ENCODE results near the gene SEMA6A. TPM values are rescaled to one million over a fixed set of nuclear protein-coding genes. Genes with fewer than 3 reads are reported as not detected.

SEMA6A gene
- polyA plus RNA-seq, 1 of the 3 experiments (the other 2 are of a cell fraction): 0.18 TPM

DNA sequence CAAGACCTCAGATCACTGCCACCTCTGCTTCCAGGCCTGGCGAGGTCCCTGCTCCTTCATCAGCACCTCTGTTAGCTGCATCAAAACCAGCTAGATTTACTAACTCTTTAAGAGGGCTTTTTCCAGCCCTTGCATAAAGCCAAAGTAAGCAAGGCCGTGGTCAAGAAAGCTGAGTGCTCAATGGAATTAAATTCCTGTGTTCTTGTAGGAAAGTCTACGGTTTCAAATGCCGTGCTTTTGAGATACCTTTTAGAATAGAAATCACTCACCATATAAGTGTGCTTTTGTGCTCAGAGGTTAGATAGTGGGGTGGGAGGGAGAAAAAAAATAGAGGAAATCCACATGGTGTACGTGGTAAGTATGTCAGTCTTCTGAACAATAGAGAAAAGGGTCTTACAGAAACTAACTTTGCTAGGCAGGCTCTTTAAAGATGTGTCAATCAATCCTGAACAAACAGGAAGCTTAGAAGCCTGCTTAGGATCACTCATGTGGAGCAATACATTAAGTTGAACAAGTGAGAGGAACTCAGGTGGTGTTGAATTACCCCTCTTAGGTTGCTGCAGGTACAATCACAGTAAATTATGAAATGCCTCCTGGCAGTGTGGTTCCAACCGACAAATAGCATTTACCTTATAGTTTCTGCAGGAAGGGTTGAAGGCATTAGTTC is 79.7 kb downstream of the SEMA6A start:
- Histone ChIP-seq H3K9ac (no peak overlapping the region), H3F3A (replicated peaks; ENCODE audit: insufficient read depth) (no peaks in the 10 kb centered on the region), H3K9me3 (no peaks in the 10 kb centered on the region), H4K20me1 (ENCODE audit: insufficient read depth) (no peaks in the 10 kb centered on the region), H3K79me2 (ENCODE audit: insufficient read depth) (no peaks in the 10 kb centered on the region), H3K9me2 (no peaks in the 10 kb centered on the region), H3K4me3 (ENCODE audit: low read depth in 2 of 2, low read length in 1 of 2) (no peak overlapping the region), H3K36me3 (replicated peaks in 1 of 2; ENCODE audit: control insufficient read depth in 1 of 2, insufficient read depth in 2 of 2, low read length in 1 of 2) (peaks cover 0 to 3% of the 10 kb centered on the region in 2 experiments), H3K4me1 (ENCODE audit: control insufficient read depth in 1 of 2, insufficient read depth in 2 of 2, low read depth in 1 of 2, low read length in 1 of 2) (peaks cover 15 to 31% of the 10 kb centered on the region in 2 experiments), H3K4me2 (no peak overlapping the region), H3K27me3 (ENCODE audit: insufficient read depth) (no peaks in the 10 kb centered on the region), H3K27ac (ENCODE audit: low read depth in 2 of 2, low read length in 1 of 2) (no peak overlapping the region), H2AFZ (ENCODE audit: low read depth) (no peak overlapping the region)
- CTCF ChIA-PET: interaction anchor here (1.5 kb wide), 1 partner anchor 12 kb away, joined by 3 read pairs; no protein-coding TSS in a partner anchor
- TF ChIP-seq, protein P1, sequence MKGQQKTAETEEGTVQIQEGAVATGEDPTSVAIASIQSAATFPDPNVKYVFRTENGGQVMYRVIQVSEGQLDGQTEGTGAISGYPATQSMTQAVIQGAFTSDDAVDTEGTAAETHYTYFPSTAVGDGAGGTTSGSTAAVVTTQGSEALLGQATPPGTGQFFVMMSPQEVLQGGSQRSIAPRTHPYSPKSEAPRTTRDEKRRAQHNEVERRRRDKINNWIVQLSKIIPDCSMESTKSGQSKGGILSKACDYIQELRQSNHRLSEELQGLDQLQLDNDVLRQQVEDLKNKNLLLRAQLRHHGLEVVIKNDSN (IDR thresholded peaks at IDR 0.05; ENCODE audit: borderline replicate concordance, low read depth): no peak
- TF ChIP-seq RFX5 (IDR thresholded peaks at IDR 0.05; ENCODE audit: low read length) (no peak), MXI1 (IDR thresholded peaks at IDR 0.05; ENCODE audit: low read depth, low read length) (no peak), ELF1 (IDR thresholded peaks at IDR 0.05) (no peak), YY1 (IDR thresholded peaks at IDR 0.05; ENCODE audit: low read depth) (no peak), RXRA (IDR thresholded peaks at IDR 0.05; ENCODE audit: borderline replicate concordance, low read depth) (no peak), EZH2phosphoT487 (IDR thresholded peaks at IDR 0.05; ENCODE audit: borderline replicate concordance, low read depth) (no peak), POLR2AphosphoS5 (IDR thresholded peaks at IDR 0.05; ENCODE audit: low read depth, low read length) (no peak), EP300 (IDR thresholded peaks at IDR 0.05; ENCODE audit: borderline replicate concordance in 1 of 2, low read depth in 1 of 2, low read length in 1 of 2) (no peak), RAD21 (IDR thresholded peaks at IDR 0.05; ENCODE audit: low read length) (no peak), TEAD4 (IDR thresholded peaks at IDR 0.05; ENCODE audit: borderline replicate concordance, insufficient read depth) (no peak), GATA2 (CRISPR knock-in tag; IDR thresholded peaks at IDR 0.05) (no peak), SMC3 (IDR thresholded peaks at IDR 0.05; ENCODE audit: low read depth, low read length) (no peak), JUND (IDR thresholded peaks at IDR 0.05) (no peak)
- TF ChIP-seq, protein P2, sequence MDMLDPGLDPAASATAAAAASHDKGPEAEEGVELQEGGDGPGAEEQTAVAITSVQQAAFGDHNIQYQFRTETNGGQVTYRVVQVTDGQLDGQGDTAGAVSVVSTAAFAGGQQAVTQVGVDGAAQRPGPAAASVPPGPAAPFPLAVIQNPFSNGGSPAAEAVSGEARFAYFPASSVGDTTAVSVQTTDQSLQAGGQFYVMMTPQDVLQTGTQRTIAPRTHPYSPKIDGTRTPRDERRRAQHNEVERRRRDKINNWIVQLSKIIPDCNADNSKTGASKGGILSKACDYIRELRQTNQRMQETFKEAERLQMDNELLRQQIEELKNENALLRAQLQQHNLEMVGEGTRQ (IDR thresholded peaks at IDR 0.05; ENCODE audit: borderline replicate concordance, low read depth, low read length): no peak
- TF ChIP-seq, protein P3, sequence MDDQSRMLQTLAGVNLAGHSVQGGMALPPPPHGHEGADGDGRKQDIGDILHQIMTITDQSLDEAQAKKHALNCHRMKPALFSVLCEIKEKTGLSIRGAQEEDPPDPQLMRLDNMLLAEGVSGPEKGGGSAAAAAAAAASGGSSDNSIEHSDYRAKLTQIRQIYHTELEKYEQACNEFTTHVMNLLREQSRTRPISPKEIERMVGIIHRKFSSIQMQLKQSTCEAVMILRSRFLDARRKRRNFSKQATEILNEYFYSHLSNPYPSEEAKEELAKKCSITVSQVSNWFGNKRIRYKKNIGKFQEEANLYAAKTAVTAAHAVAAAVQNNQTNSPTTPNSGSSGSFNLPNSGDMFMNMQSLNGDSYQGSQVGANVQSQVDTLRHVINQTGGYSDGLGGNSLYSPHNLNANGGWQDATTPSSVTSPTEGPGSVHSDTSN (IDR thresholded peaks at IDR 0.05): no peak
- WGBS (ENCODE audit: low lambda C conversion rate): 74% methylated on average over 6 of the region's 6 CpGs
- DNase-seq: no peak
- POLR2A ChIA-PET: no interaction called here
